ENCODE results near the gene PRLR. TPM values are rescaled to one million over a fixed set of nuclear protein-coding genes. Genes with fewer than 3 reads are reported as not detected.

PRLR gene
- total and polyA plus RNA-seq, 3 experiments from 2014 or later: not detected

DNA sequence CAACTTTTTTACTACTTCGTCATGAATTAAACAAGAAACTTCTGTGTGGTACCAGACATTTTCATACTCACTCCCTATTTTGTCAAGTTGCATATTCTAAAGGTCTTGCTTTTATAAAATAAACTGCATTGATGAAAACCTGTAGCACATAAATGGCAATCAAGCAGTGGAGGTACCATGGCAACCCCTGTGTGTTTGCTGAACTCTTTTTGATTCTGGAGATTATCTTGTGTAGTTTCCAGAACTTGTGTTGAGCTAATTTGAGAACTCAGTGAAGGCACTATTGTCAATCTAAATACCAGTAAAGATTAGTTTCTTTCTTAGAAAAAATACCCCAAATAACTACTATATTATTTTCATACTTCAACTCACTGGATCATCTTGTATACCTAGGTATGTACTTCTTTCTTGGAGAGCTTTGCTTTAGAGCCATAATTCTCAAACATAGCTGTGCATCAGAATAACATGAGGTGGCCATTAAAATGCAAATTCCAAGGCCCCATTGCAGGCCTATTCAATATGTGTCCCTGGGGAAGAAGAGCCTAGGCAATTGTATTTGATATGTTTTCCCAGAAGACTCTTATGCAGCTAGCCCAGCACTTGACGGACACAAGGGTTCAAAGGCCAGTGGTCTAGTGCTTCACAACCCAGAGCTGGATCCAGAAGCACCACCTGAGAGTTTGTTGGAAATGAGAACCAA lies 9.8 kb upstream of the PRLR start:
- CTCF ChIA-PET: interaction anchor here (1.0 to 1.4 kb wide), 2 partner anchors 10 to 12 kb away, joined by 3 read pairs; no protein-coding TSS in a partner anchor
- H3K4me3 Mint-ChIP-seq: no peak overlapping the region
- H3K4me1 Mint-ChIP-seq: no peaks in the 10 kb centered on the region
- POLR2A ChIA-PET: no interaction called here
- H3K36me3 Mint-ChIP-seq: no peaks in the 10 kb centered on the region
- no peaks in the 10 kb centered on the region for H3K9me3 ChIP-seq (ENCODE audit: low read length)
- no peaks in the 10 kb centered on the region for H3K9me3 Mint-ChIP-seq
- no peaks in the 10 kb centered on the region for H3K36me3 ChIP-seq (ENCODE audit: insufficient read depth, low read length)
- peaks cover 4 to 10% of the 10 kb centered on the region in 2 donors for H3K27me3 Mint-ChIP-seq
- H3K4me3 ChIP-seq (ENCODE audit: low read length): no peak overlapping the region
- DNase-seq: no peak
- H3K4me1 ChIP-seq (ENCODE audit: insufficient read depth, low read length): no peaks in the 10 kb centered on the region
- no peak overlapping the region for H3K27ac Mint-ChIP-seq
- H3K27ac ChIP-seq (ENCODE audit: low read depth, low read length): no peak overlapping the region
- H3K27me3 ChIP-seq (ENCODE audit: insufficient read depth, low read length, poor library complexity, severe bottlenecking): no peaks in the 10 kb centered on the region

DNA sequence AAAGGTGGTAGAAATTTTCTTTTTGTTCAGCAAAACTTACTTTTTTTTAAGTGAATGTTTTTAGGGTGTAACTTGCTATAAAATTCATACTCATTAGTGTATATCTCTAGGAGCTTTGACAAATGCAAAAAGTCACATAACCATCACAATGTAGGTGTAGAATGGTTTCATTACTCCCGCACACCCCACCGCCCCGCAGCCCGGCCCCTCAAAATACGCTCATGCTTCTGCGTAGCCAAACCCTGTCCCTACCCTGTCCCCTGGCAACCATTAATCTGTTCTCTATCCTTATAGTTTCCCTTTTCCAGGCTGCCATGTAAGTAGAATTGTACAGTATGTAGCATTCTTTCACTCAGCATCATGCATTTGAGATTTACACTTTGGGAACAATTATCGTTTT lies 9.2 kb upstream of the PRLR start:
- Histone ChIP-seq H3K36me3 (ENCODE audit: insufficient read depth, low read length) (no peaks in the 10 kb centered on the region), H3K27me3 (ENCODE audit: insufficient read depth, low read length, poor library complexity, severe bottlenecking) (no peaks in the 10 kb centered on the region), H3K9me3 (ENCODE audit: low read length) (no peaks in the 10 kb centered on the region), H3K4me3 (ENCODE audit: low read length) (no peak overlapping the region), H3K4me1 (ENCODE audit: insufficient read depth, low read length) (no peaks in the 10 kb centered on the region), H3K27ac (ENCODE audit: low read depth, low read length) (no peak overlapping the region)
- peaks cover 4 to 10% of the 10 kb centered on the region in 2 donors for H3K27me3 Mint-ChIP-seq
- H3K9me3 Mint-ChIP-seq: no peaks in the 10 kb centered on the region
- no peak overlapping the region for H3K4me3 Mint-ChIP-seq
- H3K27ac Mint-ChIP-seq: no peak overlapping the region
- ChIA-PET POLR2A (no interaction called here), CTCF (no interaction called here)
- no peaks in the 10 kb centered on the region for H3K36me3 Mint-ChIP-seq
- H3K4me1 Mint-ChIP-seq: no peaks in the 10 kb centered on the region
- no peak for DNase-seq

DNA sequence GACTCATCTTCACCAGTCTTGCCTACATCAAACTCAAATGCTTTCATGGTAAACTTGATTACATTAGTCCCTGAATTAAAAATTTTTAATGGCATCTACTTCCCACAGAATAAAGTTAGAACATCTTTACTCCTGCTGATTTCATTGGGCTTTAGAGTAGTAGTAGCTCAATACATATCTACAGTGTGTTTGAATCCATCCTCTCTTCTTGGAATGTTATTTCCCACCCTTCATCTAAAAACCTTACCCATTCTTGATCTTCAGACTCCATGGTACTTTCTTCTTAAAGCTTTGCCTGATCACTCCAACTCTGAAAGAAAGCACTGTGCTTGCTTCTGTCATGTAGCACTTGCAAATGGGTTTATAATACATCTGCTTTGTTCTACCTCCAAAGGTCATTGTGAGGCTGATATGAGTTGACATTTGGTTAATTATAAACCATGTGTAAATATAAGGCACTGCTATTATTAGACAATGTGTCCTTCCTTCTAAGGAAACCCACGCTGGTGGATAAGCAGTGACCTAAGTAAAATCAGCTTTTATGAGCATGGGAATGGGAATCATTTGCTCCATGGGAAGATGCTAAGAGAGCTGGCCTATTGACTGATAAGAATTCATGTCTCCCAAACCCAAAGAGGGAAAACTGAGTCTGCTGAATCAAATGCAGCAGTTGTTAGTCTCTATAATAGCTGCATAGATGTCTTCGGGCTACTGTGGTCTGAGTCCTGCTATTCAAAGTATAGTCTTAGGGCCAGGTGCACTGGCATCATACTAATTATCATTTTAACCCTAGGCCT lies 7.5 kb upstream of the PRLR start:
- Mint-ChIP-seq H3K4me1 (no peaks in the 10 kb centered on the region), H3K27ac (peak overlapping the region in 1 of 8 donors; percentile 1), H3K27me3 (peaks cover 10 to 21% of the 10 kb centered on the region in 2 donors), H3K36me3 (no peaks in the 10 kb centered on the region), H3K9me3 (no peaks in the 10 kb centered on the region), H3K4me3 (no peak overlapping the region)
- Histone ChIP-seq H3K36me3 (ENCODE audit: insufficient read depth, low read length) (no peaks in the 10 kb centered on the region), H3K27ac (ENCODE audit: low read depth, low read length) (no peak overlapping the region), H3K9me3 (ENCODE audit: low read length) (no peaks in the 10 kb centered on the region), H3K4me3 (ENCODE audit: low read length) (no peak overlapping the region), H3K27me3 (ENCODE audit: insufficient read depth, low read length, poor library complexity, severe bottlenecking) (no peaks in the 10 kb centered on the region), H3K4me1 (ENCODE audit: insufficient read depth, low read length) (no peaks in the 10 kb centered on the region)
- DNase-seq: no peak
- ChIA-PET POLR2A (no interaction called here), CTCF (no interaction called here)

DNA sequence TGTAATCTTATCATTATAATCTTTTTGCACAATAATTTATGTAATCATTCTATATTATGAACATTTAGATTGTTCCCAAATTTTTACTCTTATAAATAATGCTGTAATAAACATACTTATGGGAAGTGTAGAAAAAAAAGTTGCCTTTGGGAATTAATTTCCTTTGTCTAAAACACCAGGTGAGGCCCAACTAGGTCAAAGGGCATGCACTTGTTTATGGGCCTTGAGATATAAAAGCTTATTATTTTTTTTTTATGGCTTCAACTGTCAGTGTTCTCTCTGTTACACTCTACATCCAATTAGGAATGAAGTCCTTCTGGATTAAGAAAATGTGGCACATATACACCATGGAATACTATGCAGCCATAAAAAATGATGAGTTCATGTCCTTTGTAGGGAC lies 6.5 kb upstream of the PRLR start:
- Histone ChIP-seq H3K4me3 (ENCODE audit: low read length) (no peak overlapping the region), H3K4me1 (ENCODE audit: insufficient read depth, low read length) (no peaks in the 10 kb centered on the region), H3K36me3 (ENCODE audit: insufficient read depth, low read length) (no peaks in the 10 kb centered on the region), H3K27me3 (ENCODE audit: insufficient read depth, low read length, poor library complexity, severe bottlenecking) (no peaks in the 10 kb centered on the region), H3K27ac (ENCODE audit: low read depth, low read length) (no peak overlapping the region), H3K9me3 (ENCODE audit: low read length) (no peaks in the 10 kb centered on the region)
- Mint-ChIP-seq H3K36me3 (no peaks in the 10 kb centered on the region), H3K4me1 (no peaks in the 10 kb centered on the region), H3K27ac (no peak overlapping the region), H3K27me3 (peaks cover 20 to 25% of the 10 kb centered on the region in 2 donors), H3K4me3 (no peak overlapping the region), H3K9me3 (no peaks in the 10 kb centered on the region)
- no peak for DNase-seq
- ChIA-PET CTCF (no interaction called here), POLR2A (no interaction called here)

DNA sequence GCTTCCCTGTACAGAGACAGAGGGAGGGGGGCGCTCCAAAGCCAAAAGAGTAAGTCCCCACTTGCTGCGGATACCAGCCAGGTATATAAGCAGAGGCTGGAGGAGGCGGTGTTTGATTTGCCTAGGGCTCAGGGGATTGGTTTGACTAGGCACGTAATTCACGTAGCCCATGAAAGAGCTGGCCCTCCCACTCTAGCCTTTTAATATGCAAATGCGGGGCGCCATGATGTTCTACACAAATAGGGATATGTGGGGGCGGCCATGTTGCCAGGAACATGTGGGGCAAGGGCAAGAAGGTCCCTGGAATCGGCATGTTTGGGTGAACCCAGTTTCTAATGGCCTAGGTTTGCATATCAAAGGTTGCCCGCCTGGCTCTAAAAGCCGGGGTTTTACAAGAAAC lies 3.3 kb upstream of the PRLR start:
- DNase-seq: no peak
- peaks cover 44 to 50% of the 10 kb centered on the region in 2 donors for H3K27me3 Mint-ChIP-seq

DNA sequence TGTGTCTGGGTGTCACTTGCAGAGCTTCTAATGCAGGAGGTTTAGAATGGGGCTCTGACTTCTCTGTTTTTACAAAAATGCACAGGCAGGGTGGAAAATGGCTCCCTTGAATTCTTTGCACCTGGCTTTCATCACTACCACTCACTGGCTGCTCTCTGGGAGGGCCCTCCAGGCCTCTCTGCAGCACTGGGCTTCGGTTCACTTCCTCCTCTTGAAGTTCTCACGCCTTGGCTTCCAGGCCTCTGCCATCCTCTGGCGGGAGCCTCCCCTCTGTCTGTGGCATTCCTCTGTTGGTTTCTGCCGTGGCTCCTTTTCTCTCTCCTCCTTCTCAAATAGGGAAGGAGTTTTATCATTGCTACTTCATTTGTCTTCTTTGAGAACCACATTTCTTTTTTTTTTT lies 2.8 kb upstream of the PRLR start:
- Mint-ChIP-seq H3K4me1 (peaks cover 14 to 17% (median 16%) of the 10 kb centered on the region in 3 donors), H3K27me3 (peaks cover 49 to 53% of the 10 kb centered on the region in 2 donors), H3K27ac (no peak overlapping the region), H3K4me3 (no peak overlapping the region), H3K9me3 (no peaks in the 10 kb centered on the region), H3K36me3 (no peaks in the 10 kb centered on the region)
- H3K36me3 ChIP-seq (ENCODE audit: insufficient read depth, low read length): no peaks in the 10 kb centered on the region
- DNase-seq: no peak
- peaks cover 19% of the 10 kb centered on the region for H3K27me3 ChIP-seq (ENCODE audit: insufficient read depth, low read length, poor library complexity, severe bottlenecking)
- CTCF ChIA-PET: no interaction called here
- no peak overlapping the region for H3K4me3 ChIP-seq (ENCODE audit: low read length)
- H3K9me3 ChIP-seq (ENCODE audit: low read length): no peaks in the 10 kb centered on the region
- no peak overlapping the region for H3K27ac ChIP-seq (ENCODE audit: low read depth, low read length)
- POLR2A ChIA-PET: no interaction called here
- H3K4me1 ChIP-seq (ENCODE audit: insufficient read depth, low read length): no peaks in the 10 kb centered on the region

More for the DNA sequence above, 3.3 kb upstream of the PRLR start:
- Mint-ChIP-seq H3K36me3 (no peaks in the 10 kb centered on the region), H3K27ac (no peak overlapping the region), H3K4me1 (peaks cover 14 to 17% (median 16%) of the 10 kb centered on the region in 3 donors), H3K9me3 (no peaks in the 10 kb centered on the region), H3K4me3 (no peak overlapping the region)
- Histone ChIP-seq H3K36me3 (ENCODE audit: insufficient read depth, low read length) (no peaks in the 10 kb centered on the region), H3K4me1 (ENCODE audit: insufficient read depth, low read length) (no peaks in the 10 kb centered on the region), H3K9me3 (ENCODE audit: low read length) (no peaks in the 10 kb centered on the region), H3K27ac (ENCODE audit: low read depth, low read length) (no peak overlapping the region), H3K4me3 (ENCODE audit: low read length) (no peak overlapping the region), H3K27me3 (ENCODE audit: insufficient read depth, low read length, poor library complexity, severe bottlenecking) (peaks cover 19% of the 10 kb centered on the region)
- ChIA-PET POLR2A (no interaction called here), CTCF (no interaction called here)

DNA sequence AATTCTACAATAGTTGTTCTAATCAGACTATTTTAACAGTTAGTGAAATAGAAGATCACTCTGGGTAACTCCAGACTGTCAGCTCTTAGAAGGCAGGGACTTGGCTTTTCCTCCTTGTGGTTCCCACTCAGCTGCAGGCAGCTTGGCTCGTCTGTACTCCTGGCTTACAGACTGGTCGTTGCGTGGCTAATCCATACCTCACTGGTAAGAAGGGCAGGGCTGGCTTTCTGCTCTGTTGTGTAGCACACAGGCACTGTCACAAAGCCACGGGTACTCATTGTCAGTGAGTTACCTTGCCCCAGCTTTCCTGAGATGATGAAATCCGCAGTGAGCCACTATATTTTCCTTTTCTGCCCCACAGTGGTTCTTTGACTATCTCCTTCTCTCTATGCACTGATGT lies 1.8 kb upstream of the PRLR start:
- no peaks in the 10 kb centered on the region for H3K36me3 ChIP-seq (ENCODE audit: insufficient read depth, low read length)
- CTCF ChIA-PET: no interaction called here
- no peaks in the 10 kb centered on the region for H3K4me1 ChIP-seq (ENCODE audit: insufficient read depth, low read length)
- Mint-ChIP-seq H3K27ac (no peak overlapping the region), H3K27me3 (peaks cover 53 to 63% of the 10 kb centered on the region in 2 donors), H3K9me3 (no peaks in the 10 kb centered on the region), H3K36me3 (no peaks in the 10 kb centered on the region), H3K4me1 (peaks cover 14 to 17% (median 16%) of the 10 kb centered on the region in 3 donors), H3K4me3 (no peak overlapping the region)
- no peaks in the 10 kb centered on the region for H3K9me3 ChIP-seq (ENCODE audit: low read length)
- no peak for DNase-seq
- POLR2A ChIA-PET: no interaction called here
- H3K4me3 ChIP-seq (ENCODE audit: low read length): no peak overlapping the region
- no peak overlapping the region for H3K27ac ChIP-seq (ENCODE audit: low read depth, low read length)
- peaks cover 19% of the 10 kb centered on the region for H3K27me3 ChIP-seq (ENCODE audit: insufficient read depth, low read length, poor library complexity, severe bottlenecking)

Data from CD8-positive, alpha-beta memory T cell (primary cell).